Measurements from ENCODE around the gene JUP. TPM values are rescaled to one million over a fixed set of nuclear protein-coding genes. Genes with fewer than 3 reads are reported as not detected.

JUP gene
- total and polyA plus RNA-seq, 2 of the 13 experiments (the other 11 are each of a cell fraction or from before 2014, with no cell fraction given) = 12.1 to 20.6 TPM

- TF ChIP-seq ZNF331 (CRISPR knock-in tag; IDR thresholded peaks at IDR 0.05) = peak; percentile 19; the same call in 1 of the 2 replicates
- TF ChIP-seq SAP130 (CRISPR knock-in tag; IDR thresholded peaks at IDR 0.05; ENCODE audit: low read depth) = peak; percentile 63
- no peak for TF ChIP-seq NR1H2 (CRISPR knock-in tag; IDR thresholded peaks at IDR 0.05; ENCODE audit: borderline replicate concordance, low read depth)
- TF ChIP-seq HBP1 (CRISPR knock-in tag; IDR thresholded peaks at IDR 0.05; ENCODE audit: low read depth) = no peak; the same call in 1 of the 2 replicates
- TF ChIP-seq ONECUT2 (CRISPR knock-in tag; IDR thresholded peaks at IDR 0.05) = no peak
- TF ChIP-seq FOXJ3 (CRISPR knock-in tag; IDR thresholded peaks at IDR 0.05; ENCODE audit: borderline replicate concordance) = no peak
- no peak; the same call in 1 of the 2 replicates for TF ChIP-seq GFI1 (CRISPR knock-in tag; IDR thresholded peaks at IDR 0.05; ENCODE audit: borderline replicate concordance)
- no peak for TF ChIP-seq FOSL1 (CRISPR knock-in tag; IDR thresholded peaks at IDR 0.05; ENCODE audit: borderline replicate concordance)
- no peak for TF ChIP-seq FOXK2 (IDR thresholded peaks at IDR 0.05)
- no peak for TF ChIP-seq AKNA (CRISPR knock-in tag; IDR thresholded peaks at IDR 0.05; ENCODE audit: borderline replicate concordance)
- no peak for TF ChIP-seq XBP1 (CRISPR knock-in tag; IDR thresholded peaks at IDR 0.05)
- TF ChIP-seq KLF11 (CRISPR knock-in tag; IDR thresholded peaks at IDR 0.05) = no peak
- TF ChIP-seq ZNF629 (CRISPR knock-in tag; conservative IDR thresholded peaks at IDR 0.05) = peak; percentile 55; the same call in 1 of the 2 replicates
- TF ChIP-seq ZNF224 (CRISPR knock-in tag; IDR thresholded peaks at IDR 0.05) = no peak; the same call in 1 of the 2 replicates
- TF ChIP-seq GABPB1 (CRISPR knock-in tag; IDR thresholded peaks at IDR 0.05) = peak; percentile 76; the same call in 1 of the 2 replicates
- peak; percentile 78 for TF ChIP-seq HOXA9 (CRISPR knock-in tag; IDR thresholded peaks at IDR 0.05; ENCODE audit: borderline replicate concordance)
- TF ChIP-seq POGZ (CRISPR knock-in tag; IDR thresholded peaks at IDR 0.05) = peak; percentile 58; the same call in 1 of the 2 replicates
- TF ChIP-seq RERE (CRISPR knock-in tag; IDR thresholded peaks at IDR 0.05; ENCODE audit: low read depth) = 0 out of 2 replicates have a peak, but pooled peaks have one; percentile 11
Measured at GRCh38 chr17:41811549-41812380, 25.3 kb upstream of the JUP start, which contains the start of gene P3H4 (continued).
